GM10266 (cell line): ENCODE data around the gene MARCHF3.
"Not testable (repeated sequence)": the region's sequence is repeated elsewhere in the genome, so short reads cannot be mapped to it uniquely, and the experiment has no call there.

ENCODE experiments used
- DNase-seq: peaks from one replicate; pipeline ENCODE4 v3.0.0; 2012; ENCODE audit errors: extremely low spot score
- TF ChIP-seq, protein P1 (sequence below): IDR thresholded peaks from 2 replicates; pipeline ENCODE4 v1.5.1; 2012; ENCODE audit warnings: mild to moderate bottlenecking, low read depth; ENCODE audit not compliant: control insufficient read depth, insufficient read depth; ENCODE audit errors: missing control alignments

The MARCHF3 gene

DNA sequence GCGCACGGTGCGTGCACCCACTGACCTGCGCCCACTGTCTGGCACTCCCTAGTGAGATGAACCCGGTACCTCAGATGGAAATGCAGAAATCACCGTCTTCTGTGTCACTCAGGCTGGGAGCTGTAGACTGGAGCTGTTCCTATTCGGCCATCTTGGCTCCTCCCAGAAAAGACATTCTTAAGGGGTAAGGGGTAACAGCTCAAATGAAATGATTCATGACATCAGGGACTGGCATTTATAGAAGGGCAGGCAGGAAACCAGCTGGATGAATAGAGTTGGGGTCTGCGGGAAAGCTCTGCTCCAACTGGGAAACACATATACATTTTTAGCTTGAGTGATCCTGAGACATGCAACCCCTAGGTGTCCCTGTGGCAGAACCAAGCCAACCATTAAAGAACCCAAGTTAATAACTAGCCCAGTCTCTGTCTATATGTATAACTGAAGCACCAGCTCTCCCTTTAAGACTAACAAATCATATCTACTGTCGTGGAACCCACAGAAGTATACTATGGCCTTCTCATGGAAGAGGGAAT is 134.1 kb downstream of the MARCHF3 start:
- TF ChIP-seq, protein P1, sequence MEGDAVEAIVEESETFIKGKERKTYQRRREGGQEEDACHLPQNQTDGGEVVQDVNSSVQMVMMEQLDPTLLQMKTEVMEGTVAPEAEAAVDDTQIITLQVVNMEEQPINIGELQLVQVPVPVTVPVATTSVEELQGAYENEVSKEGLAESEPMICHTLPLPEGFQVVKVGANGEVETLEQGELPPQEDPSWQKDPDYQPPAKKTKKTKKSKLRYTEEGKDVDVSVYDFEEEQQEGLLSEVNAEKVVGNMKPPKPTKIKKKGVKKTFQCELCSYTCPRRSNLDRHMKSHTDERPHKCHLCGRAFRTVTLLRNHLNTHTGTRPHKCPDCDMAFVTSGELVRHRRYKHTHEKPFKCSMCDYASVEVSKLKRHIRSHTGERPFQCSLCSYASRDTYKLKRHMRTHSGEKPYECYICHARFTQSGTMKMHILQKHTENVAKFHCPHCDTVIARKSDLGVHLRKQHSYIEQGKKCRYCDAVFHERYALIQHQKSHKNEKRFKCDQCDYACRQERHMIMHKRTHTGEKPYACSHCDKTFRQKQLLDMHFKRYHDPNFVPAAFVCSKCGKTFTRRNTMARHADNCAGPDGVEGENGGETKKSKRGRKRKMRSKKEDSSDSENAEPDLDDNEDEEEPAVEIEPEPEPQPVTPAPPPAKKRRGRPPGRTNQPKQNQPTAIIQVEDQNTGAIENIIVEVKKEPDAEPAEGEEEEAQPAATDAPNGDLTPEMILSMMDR, result no peak
- no peak for DNase-seq

DNA sequence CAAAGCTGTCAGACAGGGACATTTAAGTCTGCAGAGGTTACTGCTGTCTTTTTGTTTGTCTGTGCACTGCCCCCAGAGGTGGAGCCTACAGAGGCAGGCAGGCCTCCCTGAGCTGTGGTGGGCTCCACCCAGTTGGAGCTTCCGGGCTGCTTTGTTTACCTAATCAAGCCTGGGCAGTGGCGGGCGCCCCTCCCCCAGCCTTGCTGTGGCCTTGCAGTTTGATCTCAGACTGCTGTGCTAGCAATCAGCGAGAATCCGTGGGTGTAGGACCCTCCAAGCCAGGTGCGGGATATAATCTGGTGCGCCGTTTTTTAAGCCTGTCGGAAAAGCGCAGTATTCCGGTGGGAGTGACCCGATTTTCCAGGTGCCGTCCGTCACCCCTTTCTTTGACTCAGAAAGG is 134.6 kb downstream of the MARCHF3 start:
- not testable (repeated sequence) for DNase-seq

DNA sequence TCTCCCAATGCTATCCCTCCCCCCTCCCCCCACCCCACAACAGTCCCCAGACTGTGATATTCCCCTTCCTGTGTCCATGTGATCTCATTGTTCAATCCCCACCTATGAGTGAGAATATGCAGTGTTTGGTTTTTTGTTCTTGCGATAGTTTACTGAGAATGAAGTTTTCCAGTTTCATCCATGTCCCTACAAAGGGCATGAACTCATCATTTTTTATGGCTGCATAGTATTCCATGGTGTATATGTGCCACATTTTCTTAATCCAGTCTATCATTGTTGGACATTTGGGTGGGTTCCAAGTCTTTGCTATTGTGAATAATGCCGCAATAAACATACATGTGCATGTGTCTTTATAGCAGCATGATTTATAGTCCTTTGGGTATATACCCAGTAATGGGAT is 139.9 kb downstream of the MARCHF3 start:
- not testable (repeated sequence) for DNase-seq

DNA sequence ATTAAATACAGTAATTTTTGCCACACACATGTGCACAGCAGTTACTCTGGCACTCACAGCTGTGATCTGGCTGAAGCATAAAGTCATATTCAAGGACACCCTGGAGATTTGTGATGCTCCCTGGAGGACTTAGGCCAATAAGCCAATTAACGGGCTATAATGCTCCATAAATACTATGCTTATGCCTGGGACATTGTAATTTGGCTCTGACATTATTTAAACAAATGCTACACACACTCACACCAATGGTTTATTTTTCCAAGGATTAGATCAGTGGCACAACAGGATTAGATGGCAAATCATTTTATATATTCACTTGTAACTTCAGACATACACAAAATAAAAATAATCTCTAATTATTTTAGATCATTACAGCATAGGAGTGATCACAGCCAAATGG is 142.2 kb downstream of the MARCHF3 start:
- TF ChIP-seq, protein P1, result no peak
- DNase-seq, result no peak

DNA sequence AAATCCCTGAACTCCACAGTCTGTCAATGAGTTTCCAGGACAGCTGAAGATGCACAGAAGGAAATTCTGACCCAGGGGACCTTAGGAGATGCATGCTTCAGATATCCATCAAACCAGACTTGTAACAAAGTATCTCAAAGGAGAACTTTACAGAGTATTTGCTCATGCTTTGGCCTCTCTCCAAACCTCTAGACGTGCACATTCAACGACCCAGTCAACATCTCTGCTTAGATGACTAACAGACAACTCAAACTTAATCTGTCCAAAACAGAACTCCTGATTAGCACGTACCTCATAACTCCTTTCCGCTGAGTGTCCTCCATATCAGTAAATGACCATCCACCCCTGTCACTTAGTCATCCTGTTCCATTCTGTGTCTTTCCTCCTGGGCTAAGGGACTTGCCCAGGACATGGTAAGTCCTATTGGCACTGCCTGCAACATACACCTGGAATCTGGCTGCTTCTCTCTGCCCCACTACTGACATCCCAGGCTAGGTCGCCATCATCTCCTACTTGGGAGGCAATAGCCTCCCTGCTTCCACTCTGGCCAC is 146.0 kb downstream of the MARCHF3 start:
- TF ChIP-seq, protein P1, result no peak
- DNase-seq, result no peak

DNA sequence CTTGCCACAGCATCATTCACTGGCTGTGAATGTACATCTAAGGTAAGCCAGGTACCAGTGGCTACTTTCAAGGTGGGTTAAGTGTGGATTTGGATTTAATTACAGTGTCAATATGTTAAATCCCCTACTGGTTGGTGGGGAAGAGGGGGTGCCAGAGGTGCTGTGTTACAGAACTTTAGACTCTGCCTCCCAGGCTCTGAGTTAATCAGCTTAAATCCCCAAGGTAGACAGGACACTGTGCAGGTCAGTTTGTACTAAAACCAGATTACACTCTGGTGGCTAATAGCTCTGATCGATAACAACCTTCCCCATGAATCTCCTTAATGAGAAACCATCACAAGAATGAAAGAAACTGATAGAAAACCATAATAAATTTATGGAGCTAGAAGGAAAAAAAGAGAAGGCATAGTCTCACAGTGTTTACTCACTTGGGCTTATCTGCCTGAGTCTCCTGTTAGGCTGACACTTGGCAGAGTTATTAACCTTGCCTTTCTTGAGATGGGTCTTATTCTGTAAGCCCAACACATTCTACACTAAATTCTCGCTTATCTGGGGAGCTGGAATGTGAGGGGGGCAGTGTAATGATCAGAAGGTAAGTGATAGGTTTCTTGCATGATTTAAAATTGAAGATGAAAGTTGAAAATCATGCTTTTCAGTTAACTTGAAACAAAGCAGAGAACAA is 146.7 kb downstream of the MARCHF3 start:
- TF ChIP-seq, protein P1, result no peak
- no peak for DNase-seq

DNA sequence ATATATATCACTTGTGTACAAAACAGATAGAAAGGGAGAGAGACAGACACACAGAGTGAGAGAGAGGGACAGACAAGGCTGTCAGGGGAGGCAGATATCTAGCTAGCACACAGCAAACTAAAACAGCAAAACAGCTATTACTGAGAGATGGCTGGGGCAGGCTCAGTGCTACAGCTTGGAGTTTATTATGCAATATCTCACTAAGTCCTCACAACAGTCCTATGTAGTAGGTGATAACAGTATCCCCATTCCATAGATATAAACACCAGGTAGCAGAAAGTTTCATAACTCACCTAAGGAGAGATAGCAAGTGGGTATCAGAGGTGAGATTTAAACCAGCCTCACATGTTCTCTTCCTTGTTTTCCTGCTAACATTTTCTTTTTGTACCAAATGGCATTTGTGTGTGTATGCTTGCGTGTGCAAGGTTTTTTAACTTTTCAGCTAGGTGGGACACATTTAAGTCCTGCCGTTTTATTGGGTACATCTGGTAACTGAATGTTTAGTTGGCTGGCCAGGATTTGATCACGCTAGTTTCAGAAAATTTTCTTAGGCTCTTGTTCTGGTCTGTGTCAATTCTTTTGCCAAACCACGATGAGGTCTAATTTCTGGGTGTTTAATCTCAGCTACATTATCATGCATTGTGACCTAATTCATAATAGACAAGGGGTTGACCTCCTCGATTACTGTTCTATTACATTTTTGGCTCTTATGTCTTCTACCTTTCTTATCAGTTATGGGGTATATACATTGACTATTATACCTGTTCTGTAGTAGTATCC is 148.3 kb downstream of the MARCHF3 start:
- no peak for DNase-seq

More for the DNA sequence above, 148.3 kb downstream of the MARCHF3 start:
- TF ChIP-seq, protein P1, result no peak
